Activated CD4-positive, alpha-beta T cell treated with anti-CD3 and anti-CD28 coated beads, Interleukin-2, amount 10 ng/mL, durations not matched to agents 24 days and 14 days (primary cell): ENCODE measurements around the gene VPS26C. TPM values are rescaled to one million over a fixed set of nuclear protein-coding genes. Genes with fewer than 3 reads are reported as not detected.
"Not testable (repeated sequence)": the region's sequence is repeated elsewhere in the genome, so short reads cannot be mapped to it uniquely, and the experiment has no call there.

Experiments used
- DNase-seq: peaks from one replicate; pipeline ENCODE4 v3.0.0; 2022
- H3K27ac Mint-ChIP-seq: one replicate; pipeline ENCODE4 v1.8.0; 2022; ENCODE audit warnings: mild to moderate bottlenecking, mixed read lengths
- H3K27me3 Mint-ChIP-seq: one replicate; pipeline ENCODE4 v1.8.0; 2022; ENCODE audit warnings: mixed read lengths
- H3K36me3 Mint-ChIP-seq: one replicate; pipeline ENCODE4 v1.8.0; 2022; ENCODE audit warnings: low read depth, mild to moderate bottlenecking, mixed read lengths
- H3K4me1 Mint-ChIP-seq: one replicate; pipeline ENCODE4 v1.8.0; 2021; ENCODE audit warnings: mixed read lengths
- H3K4me3 Mint-ChIP-seq: one replicate; pipeline ENCODE4 v1.8.0; 2022; ENCODE audit warnings: mild to moderate bottlenecking, moderate library complexity, mixed read lengths
- H3K9me3 Mint-ChIP-seq: one replicate; pipeline ENCODE4 v1.8.0; 2021; ENCODE audit warnings: mixed read lengths
- intact Hi-C: fragments of 100-400 bp; cut with micrococcal nuclease; formaldehyde crosslinking; loops from one replicate; pipeline ENCODE4 v1.15.1; 2023
- total RNA-seq: library from RNA; stranded (reverse); gene quantifications from 2 replicates; pipeline ENCODE4 v1.2.3, GENCODE V29; 2022

Gene VPS26C
- 52.8 and 60.0 TPM in 2 replicates for total RNA-seq

- peaks cover 34% of the 10 kb centered on the region for H3K4me1 Mint-ChIP-seq
- peak; percentile 100 for DNase-seq
- H3K27ac Mint-ChIP-seq, result peak within 1 kb of the TSS; percentile 98
- H3K27me3 Mint-ChIP-seq, result peaks cover 2% of the 10 kb centered on the region
- intact Hi-C loops, result loop anchor here (1.0 to 5.0 kb wide), 6 partner anchors 9 to 297 kb away; partner anchors contain the start of gene DYRK1A
- H3K4me3 Mint-ChIP-seq, result peak within 1 kb of the TSS; percentile 97
- no peaks in the 10 kb centered on the region for H3K9me3 Mint-ChIP-seq
- peaks cover 22% of the 10 kb centered on the region for H3K36me3 Mint-ChIP-seq
These were observed at the start of gene VPS26C for GRCh38 chr21:37267269-37268185. Gene VPS26C (minus strand): TSS chr21:37267334. CDS start chr21:37267294, 40 bp downstream.

- H3K4me1 Mint-ChIP-seq, intact Hi-C loops, H3K9me3 Mint-ChIP-seq, H3K27me3 Mint-ChIP-seq, H3K4me3 Mint-ChIP-seq, H3K36me3 Mint-ChIP-seq, DNase-seq, H3K27ac Mint-ChIP-seq: not testable (repeated sequence)
These were observed 48.9 kb upstream of the VPS26C start for GRCh38 chr21:37316072-37316471.

GRCh38 chr21:37300114-37300751 lies 33.1 kb upstream of the VPS26C start:
- Mint-ChIP-seq H3K36me3 (no peaks in the 10 kb centered on the region), H3K27ac (no peak overlapping the region), H3K4me3 (no peak overlapping the region), H3K9me3 (peaks cover 3% of the 10 kb centered on the region), H3K4me1 (no peaks in the 10 kb centered on the region), H3K27me3 (peaks cover 5% of the 10 kb centered on the region)
- intact Hi-C loops, result no loop called here
- no peak for DNase-seq

GRCh38 chr21:37297364-37297763 lies 30.2 kb upstream of the VPS26C start:
- H3K36me3 Mint-ChIP-seq, result no peaks in the 10 kb centered on the region
- peaks cover 3% of the 10 kb centered on the region for H3K9me3 Mint-ChIP-seq
- no peak for DNase-seq
- H3K4me3 Mint-ChIP-seq, result no peak overlapping the region
- H3K27ac Mint-ChIP-seq, result no peak overlapping the region
- intact Hi-C loops, result no loop called here
- no peaks in the 10 kb centered on the region for H3K4me1 Mint-ChIP-seq
- H3K27me3 Mint-ChIP-seq, result peaks cover 17% of the 10 kb centered on the region

GRCh38 chr21:37294679-37295078 lies 27.5 kb upstream of the VPS26C start:
- Mint-ChIP-seq H3K36me3 (no peaks in the 10 kb centered on the region), H3K27ac (no peak overlapping the region), H3K4me1 (no peaks in the 10 kb centered on the region), H3K9me3 (no peaks in the 10 kb centered on the region), H3K27me3 (peaks cover 22% of the 10 kb centered on the region), H3K4me3 (no peak overlapping the region)
- intact Hi-C loops, result no loop called here
- no peak for DNase-seq

GRCh38 chr21:37292941-37293340 lies 25.8 kb upstream of the VPS26C start:
- Mint-ChIP-seq H3K4me3 (no peak overlapping the region), H3K4me1 (no peaks in the 10 kb centered on the region), H3K36me3 (no peaks in the 10 kb centered on the region), H3K27me3 (peaks cover 22% of the 10 kb centered on the region), H3K9me3 (no peaks in the 10 kb centered on the region), H3K27ac (no peak overlapping the region)
- no peak for DNase-seq
- intact Hi-C loops, result no loop called here

- Mint-ChIP-seq H3K36me3 (no peaks in the 10 kb centered on the region), H3K4me1 (no peaks in the 10 kb centered on the region), H3K27me3 (peaks cover 20% of the 10 kb centered on the region), H3K9me3 (no peaks in the 10 kb centered on the region), H3K4me3 (no peak overlapping the region), H3K27ac (no peak overlapping the region)
- intact Hi-C loops, result no loop called here
- DNase-seq, result no peak
These were observed 24.9 kb upstream of the VPS26C start for GRCh38 chr21:37292041-37292440.

- DNase-seq, H3K9me3 Mint-ChIP-seq, intact Hi-C loops, H3K4me1 Mint-ChIP-seq, H3K36me3 Mint-ChIP-seq, H3K27me3 Mint-ChIP-seq, H3K4me3 Mint-ChIP-seq, H3K27ac Mint-ChIP-seq: not testable (repeated sequence)
These were observed 16.1 kb upstream of the VPS26C start for GRCh38 chr21:37283191-37283710.

GRCh38 chr21:37282602-37283001 lies 15.5 kb upstream of the VPS26C start:
- H3K9me3 Mint-ChIP-seq, H3K36me3 Mint-ChIP-seq, H3K4me1 Mint-ChIP-seq, H3K27me3 Mint-ChIP-seq, DNase-seq, intact Hi-C loops: not testable (repeated sequence)
- Mint-ChIP-seq H3K27ac (peak overlapping the region; percentile 47), H3K4me3 (peak overlapping the region; percentile 62)

GRCh38 chr21:37281993-37282392 lies 14.9 kb upstream of the VPS26C start:
- no peak for DNase-seq
- peak overlapping the region; percentile 47 for H3K27ac Mint-ChIP-seq
- no peaks in the 10 kb centered on the region for H3K36me3 Mint-ChIP-seq
- H3K9me3 Mint-ChIP-seq, result peaks cover 6% of the 10 kb centered on the region
- no peaks in the 10 kb centered on the region for H3K4me1 Mint-ChIP-seq
- intact Hi-C loops, result no loop called here
- peak overlapping the region; percentile 62 for H3K4me3 Mint-ChIP-seq
- H3K27me3 Mint-ChIP-seq, result peaks cover 4% of the 10 kb centered on the region

- intact Hi-C loops, result no loop called here
- peaks cover 6% of the 10 kb centered on the region for H3K9me3 Mint-ChIP-seq
These were observed 14.4 kb upstream of the VPS26C start for GRCh38 chr21:37281579-37281978.

GRCh38 chr21:37279271-37279670 lies 12.1 kb upstream of the VPS26C start:
- H3K36me3 Mint-ChIP-seq, intact Hi-C loops, H3K9me3 Mint-ChIP-seq, DNase-seq, H3K4me3 Mint-ChIP-seq, H3K4me1 Mint-ChIP-seq, H3K27ac Mint-ChIP-seq, H3K27me3 Mint-ChIP-seq: not testable (repeated sequence)

More at GRCh38 chr21:37281579-37281978, 14.4 kb upstream of the VPS26C start:
- Mint-ChIP-seq H3K36me3 (no peaks in the 10 kb centered on the region), H3K4me3 (no peak overlapping the region), H3K4me1 (no peaks in the 10 kb centered on the region), H3K27me3 (peaks cover 4% of the 10 kb centered on the region), H3K27ac (no peak overlapping the region)
- DNase-seq, result no peak

- Mint-ChIP-seq H3K27ac (no peak overlapping the region), H3K4me3 (no peak overlapping the region), H3K27me3 (peaks cover 6% of the 10 kb centered on the region), H3K36me3 (no peaks in the 10 kb centered on the region), H3K9me3 (peaks cover 6% of the 10 kb centered on the region), H3K4me1 (peaks cover 2% of the 10 kb centered on the region)
- no peak for DNase-seq
- intact Hi-C loops, result no loop called here
These were observed 11.1 kb upstream of the VPS26C start for GRCh38 chr21:37278199-37278598.

GRCh38 chr21:37276377-37276776 lies 9.2 kb upstream of the VPS26C start:
- H3K27me3 Mint-ChIP-seq, result peaks cover 8% of the 10 kb centered on the region
- DNase-seq, result no peak
- no peak overlapping the region for H3K4me3 Mint-ChIP-seq
- H3K27ac Mint-ChIP-seq, result no peak overlapping the region
- no peaks in the 10 kb centered on the region for H3K36me3 Mint-ChIP-seq
- peaks cover 6% of the 10 kb centered on the region for H3K9me3 Mint-ChIP-seq
- H3K4me1 Mint-ChIP-seq, result peaks cover 2% of the 10 kb centered on the region
- intact Hi-C loops, result no loop called here
